B cell (primary cell): ENCODE measurements around the gene RTL9. TPM values are rescaled to one million over a fixed set of nuclear protein-coding genes. Genes with fewer than 3 reads are reported as not detected.

Experiments used
- ATAC-seq: fragments of 200-7000 bp; cut with Tn5 transposase; one replicate; pipeline ENCODE4 v1.10.0; 2021; ENCODE audit warnings: low read depth, mild to moderate bottlenecking, moderate number of reproducible peaks, moderate library complexity
- CTCF ChIA-PET: fragments of 350-600 bp; sonication (Branson Sonifier 250); formaldehyde crosslinking; loops from one replicate; lab custom pipeline; 2021; ENCODE audit warnings: antibody characterized with exemption, inconsistent platforms; lab: Charles Lee
- POLR2A ChIA-PET: fragments of 350-600 bp; sonication (Branson Sonifier 250); formaldehyde crosslinking; loops from one replicate; lab custom pipeline; 2021; ENCODE audit warnings: antibody characterized with exemption; lab: Charles Lee
- DNase-seq: peaks from one replicate; pipeline ENCODE4 v3.0.0; 2013
- H2AFZ ChIP-seq: 2 replicates; pipeline ENCODE4 v1.6.1; 2012; ENCODE audit warnings: mild to moderate bottlenecking, low read depth, low read length; ENCODE audit not compliant: insufficient read depth, poor library complexity, severe bottlenecking
- H3K27ac ChIP-seq, 2 donors: 1 replicate in 1 of 2; 2 replicates in 1 of 2; pipeline ENCODE4 v1.5.1; 2012 to 2013; ENCODE audit warnings: low read length in 2 of 2, mild to moderate bottlenecking in 2 of 2, moderate library complexity in 1 of 2
- H3K27me3 ChIP-seq, 4 experiments: fragments of 200-600 bp in 1 of 4; sonication (generic) in 1 of 4; replicated peaks in 1 of 4; 1 replicate in 2 of 4; 2 replicates in 2 of 4; pipeline versions ENCODE4 v1.6.1 to v1.7.0; 2013 to 2016; ENCODE audit warnings: low read length in 3 of 4, mild to moderate bottlenecking in 2 of 4, mixed read lengths in 1 of 4, moderate library complexity in 1 of 4; ENCODE audit not compliant: insufficient read depth in 4 of 4, control insufficient read depth in 3 of 4; ENCODE audit errors: control extremely low read depth in 1 of 4
- H3K36me3 ChIP-seq, 2 experiments: replicated peaks in 1 of 2; 1 replicate in 1 of 2; 2 replicates in 1 of 2; pipeline versions ENCODE4 v1.6.1 to v1.7.1; 2013; ENCODE audit warnings: low read length in 1 of 2; ENCODE audit not compliant: insufficient read depth in 2 of 2, control insufficient read depth in 1 of 2; ENCODE audit errors: control extremely low read depth in 1 of 2, extremely low read depth in 1 of 2
- H3K4me1 ChIP-seq, 2 donors: fragments of 200-600 bp in 1 of 2; sonication (generic) in 1 of 2; 1 replicate in 1 of 2; 2 replicates in 1 of 2; pipeline versions ENCODE4 v1.5.1 to v1.6.1; 2013 to 2017; ENCODE audit warnings: low read length in 2 of 2; ENCODE audit not compliant: control insufficient read depth in 2 of 2, insufficient read depth in 2 of 2
- H3K4me2 ChIP-seq: replicated peaks from 2 replicates; pipeline ENCODE3; 2012; ENCODE audit warnings: mild to moderate bottlenecking, low read depth, low read length; ENCODE audit not compliant: poor library complexity, severe bottlenecking
- H3K4me3 ChIP-seq, 5 experiments: fragments of 200-600 bp in 1 of 5; sonication (generic) in 1 of 5; 1 replicate in 3 of 5; 2 replicates in 2 of 5; pipeline versions ENCODE4 v1.5.1 to v1.7.0; 2011 to 2016; ENCODE audit warnings: low read length in 4 of 5, mild to moderate bottlenecking in 4 of 5, low read depth in 2 of 5, control low read depth in 1 of 5, moderate library complexity in 1 of 5; ENCODE audit not compliant: insufficient read depth in 1 of 5; ENCODE audit errors: control extremely low read depth in 1 of 5, extremely low read depth in 1 of 5
- H3K79me2 ChIP-seq: fragments of 200-600 bp; sonication (generic); one replicate; pipeline ENCODE4 v1.6.0; 2016; ENCODE audit warnings: low read length; ENCODE audit not compliant: control insufficient read depth, insufficient read depth
- H3K9ac ChIP-seq: fragments of 200-600 bp; sonication (generic); 2 replicates; pipeline ENCODE4 v1.6.1; 2017; ENCODE audit warnings: mild to moderate bottlenecking, low read length, moderate library complexity
- H3K9me3 ChIP-seq, 3 donors: one replicate each; pipeline versions ENCODE4 v1.6.1 to v1.7.1; 2013; ENCODE audit warnings: low read length in 2 of 3; ENCODE audit not compliant: control insufficient read depth in 2 of 3, insufficient read depth in 1 of 3; ENCODE audit errors: control extremely low read depth in 1 of 3
- H4K20me1 ChIP-seq: 2 replicates; pipeline ENCODE4 v1.6.0; 2012; ENCODE audit warnings: mild to moderate bottlenecking, low read length; ENCODE audit not compliant: insufficient read depth, control insufficient read depth, poor library complexity, severe bottlenecking
- H3K27ac Mint-ChIP-seq: one replicate; pipeline ENCODE4 v1.8.0; 2021; ENCODE audit warnings: mixed read lengths
- H3K27me3 Mint-ChIP-seq: one replicate; pipeline ENCODE4 v1.8.0; 2021; ENCODE audit warnings: mixed read lengths
- H3K4me1 Mint-ChIP-seq: one replicate; pipeline ENCODE4 v1.8.0; 2021; ENCODE audit warnings: mixed read lengths
- H3K4me3 Mint-ChIP-seq: one replicate; pipeline ENCODE4 v1.8.0; 2021; ENCODE audit warnings: mixed read lengths
- H3K9me3 Mint-ChIP-seq: one replicate; pipeline ENCODE4 v1.8.0; 2022; ENCODE audit warnings: mixed read lengths; ENCODE audit not compliant: insufficient read depth
- CTCF ChIP-seq: fragments of 200-600 bp; IDR thresholded peaks from one replicate; pipeline ENCODE4 v1.8.0; 2022; ENCODE audit warnings: antibody characterized with exemption, mild to moderate bottlenecking
- EZH2 ChIP-seq: IDR thresholded peaks from 2 replicates; pipeline ENCODE4 v1.6.1; 2012; ENCODE audit warnings: borderline replicate concordance, low read depth, mild to moderate bottlenecking, moderate library complexity, low read length; ENCODE audit not compliant: insufficient read depth, poor library complexity, severe bottlenecking
- WGBS: methylation state at CpG from one replicate; pipeline ENCODE4 v1.1.5; 2013; ENCODE audit warnings: missing lambda C conversion rate; ENCODE audit not compliant: insufficient coverage; 5-methylcytosine and 5-hydroxymethylcytosine counted together
- intact Hi-C: fragments of 100-400 bp; cut with micrococcal nuclease; formaldehyde crosslinking; loops from one replicate; pipeline ENCODE4 v1.10.0; 2022
- polyA plus RNA-seq: library from polyadenylated mRNA; depleted of rRNA; stranded (reverse); fragments of >200 nt; gene quantifications from 2 replicates; pipeline ENCODE4 v1.2.3, GENCODE V29; 2012
- total RNA-seq, 2 donors: library from RNA; stranded (reverse); fragments of 120-200 nt in 1 of 2; gene quantifications; 1 replicate in 1 of 2; 2 replicates in 1 of 2; pipeline versions ENCODE4 v1.2.3 to v1.2.4, GENCODE V29; 2013 to 2022

Gene RTL9
- total and polyA plus RNA-seq, 2 donors (not counting 1 experiment from before 2014, with no cell fraction given), result not detected

DNA sequence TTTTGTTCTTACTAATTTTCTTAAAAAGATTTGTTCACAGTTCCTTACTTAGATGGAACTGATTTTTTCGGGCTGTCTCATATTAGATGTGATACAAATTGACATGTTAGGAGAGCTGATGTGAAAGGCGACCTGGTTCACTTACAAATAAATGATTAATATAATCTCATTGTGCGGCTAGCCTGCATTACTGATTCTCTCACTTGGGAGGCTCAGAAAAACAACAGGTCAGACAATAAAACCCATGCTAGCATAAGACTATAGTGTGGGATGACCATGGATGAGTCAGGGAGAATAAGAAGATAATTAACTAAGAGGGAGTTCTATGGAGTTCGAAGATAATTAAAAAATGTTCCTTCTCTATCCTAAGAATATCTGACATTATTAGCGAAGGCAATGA lies 40.8 kb downstream of the RTL9 start:
- Mint-ChIP-seq H3K4me3 (no peak overlapping the region), H3K27me3 (peaks cover 3% of the 10 kb centered on the region), H3K4me1 (no peaks in the 10 kb centered on the region), H3K9me3 (no peaks in the 10 kb centered on the region), H3K27ac (no peak overlapping the region)
- H3K4me1 ChIP-seq, result no peaks in the 10 kb centered on the region
- H3K4me2 ChIP-seq, result no peak overlapping the region
- H4K20me1 ChIP-seq, result no peaks in the 10 kb centered on the region
- H3K27ac ChIP-seq, result no peak overlapping the region
- no peaks in the 10 kb centered on the region for H3K9me3 ChIP-seq
- H3K27me3 ChIP-seq, result no peaks in the 10 kb centered on the region
- no peak overlapping the region for H3K9ac ChIP-seq
- DNase-seq (no peak), ATAC-seq (no peak)
- TF ChIP-seq CTCF, result no peak
- no peak for TF ChIP-seq EZH2
- H2AFZ ChIP-seq, result no peak overlapping the region
- CTCF ChIA-PET, result no interaction called here
- no CpG with 5 or more reads among the region's 5 CpGs for WGBS
- POLR2A ChIA-PET, result no interaction called here
- intact Hi-C loops, result no loop called here
- H3K4me3 ChIP-seq, result no peak overlapping the region
- H3K36me3 ChIP-seq, result no peaks in the 10 kb centered on the region
- H3K79me2 ChIP-seq, result no peaks in the 10 kb centered on the region

DNA sequence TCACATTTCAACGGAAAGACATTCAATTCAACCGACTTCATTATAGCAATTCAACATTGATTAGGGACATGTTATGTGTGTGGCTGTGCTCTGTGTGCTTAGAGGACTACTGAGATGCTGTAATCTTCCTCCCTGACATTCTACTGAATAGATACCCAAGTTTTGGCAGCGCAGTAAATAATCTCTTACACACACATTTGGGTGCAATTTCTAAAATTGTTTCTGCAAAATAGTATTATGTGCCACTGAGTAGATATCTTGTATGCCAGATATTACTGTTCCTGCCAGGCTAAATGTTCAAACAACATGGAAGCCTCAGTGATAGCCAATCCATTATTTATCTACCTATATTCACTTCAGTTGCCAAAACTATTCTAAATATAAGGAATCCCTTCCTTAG lies 41.3 kb downstream of the RTL9 start:
- no peaks in the 10 kb centered on the region for H3K4me1 Mint-ChIP-seq
- Histone ChIP-seq H3K79me2 (no peaks in the 10 kb centered on the region), H3K9ac (no peak overlapping the region), H3K4me3 (no peak overlapping the region), H3K36me3 (no peaks in the 10 kb centered on the region), H3K27ac (no peak overlapping the region), H4K20me1 (no peaks in the 10 kb centered on the region), H3K4me2 (no peak overlapping the region), H2AFZ (no peak overlapping the region), H3K9me3 (no peaks in the 10 kb centered on the region), H3K27me3 (no peaks in the 10 kb centered on the region), H3K4me1 (no peaks in the 10 kb centered on the region)
- TF ChIP-seq EZH2 (no peak), CTCF (no peak)
- no peak for DNase-seq
- H3K4me3 Mint-ChIP-seq, result no peak overlapping the region
- H3K9me3 Mint-ChIP-seq, result no peaks in the 10 kb centered on the region
- POLR2A ChIA-PET, result no interaction called here
- intact Hi-C loops, result no loop called here
- H3K27me3 Mint-ChIP-seq, result peaks cover 3% of the 10 kb centered on the region
- no CpG with 5 or more reads among the region's 3 CpGs for WGBS
- CTCF ChIA-PET, result no interaction called here
- H3K27ac Mint-ChIP-seq, result no peak overlapping the region
- ATAC-seq, result no peak
